ENCODE measurements around the gene SUSD2. TPM values are rescaled to one million over a fixed set of nuclear protein-coding genes. Genes with fewer than 3 reads are reported as not detected.

Gene SUSD2
- total RNA-seq, 4 donors from 2014 or later, result 5.1 to 41.4 (median 29.0) TPM

GRCh38 chr22:24144056-24144777 lies 37.1 kb upstream of the SUSD2 start:
- Histone ChIP-seq H3K4me3 (no peak overlapping the region), H3K9me3 (no peaks in the 10 kb centered on the region), H3K27me3 (no peaks in the 10 kb centered on the region), H3K36me3 (peaks cover 19% of the 10 kb centered on the region), H3K27ac (peak overlapping the region; percentile 9), H3K4me1 (peaks cover 49% of the 10 kb centered on the region)
- TF ChIP-seq POLR2A (IDR thresholded peaks at IDR 0.05) (no peak), POLR2AphosphoS5 (IDR thresholded peaks at IDR 0.05) (no peak), CTCF (IDR thresholded peaks at IDR 0.05) (no peak), EP300 (IDR thresholded peaks at IDR 0.05) (no peak)
- WGBS, result no CpG with 5 or more reads among the region's 1 CpG
- no peak for DNase-seq (ENCODE audit: low spot score in 2 of 2)

GRCh38 chr22:24144778-24145085 lies 36.6 kb upstream of the SUSD2 start:
- H3K4me1 ChIP-seq, result peaks cover 49% of the 10 kb centered on the region
- peak overlapping the region; percentile 9 for H3K27ac ChIP-seq
- 94% methylated on average over 2 of the region's 2 CpGs for WGBS
- no peaks in the 10 kb centered on the region for H3K9me3 ChIP-seq
- TF ChIP-seq POLR2A (IDR thresholded peaks at IDR 0.05) (no peak), CTCF (IDR thresholded peaks at IDR 0.05) (no peak), POLR2AphosphoS5 (IDR thresholded peaks at IDR 0.05) (no peak), EP300 (IDR thresholded peaks at IDR 0.05) (no peak)
- no peaks in the 10 kb centered on the region for H3K27me3 ChIP-seq
- DNase-seq (ENCODE audit: low spot score in 2 of 2), result no peak
- no peak overlapping the region for H3K4me3 ChIP-seq
- peaks cover 15% of the 10 kb centered on the region for H3K36me3 ChIP-seq

GRCh38 chr22:24145446-24146193 lies 35.7 kb upstream of the SUSD2 start:
- Histone ChIP-seq H3K4me1 (peaks cover 49% of the 10 kb centered on the region), H3K4me3 (no peak overlapping the region), H3K36me3 (peaks cover 8% of the 10 kb centered on the region), H3K9me3 (no peaks in the 10 kb centered on the region), H3K27me3 (no peaks in the 10 kb centered on the region), H3K27ac (peak overlapping the region; percentile 82)
- no peak for DNase-seq (ENCODE audit: low spot score in 2 of 2)
- WGBS, result 87% methylated on average over 9 of the region's 9 CpGs
- TF ChIP-seq POLR2A (IDR thresholded peaks at IDR 0.05) (no peak), CTCF (IDR thresholded peaks at IDR 0.05) (no peak), POLR2AphosphoS5 (IDR thresholded peaks at IDR 0.05) (no peak), EP300 (IDR thresholded peaks at IDR 0.05) (no peak)

- peaks cover 49% of the 10 kb centered on the region for H3K4me1 ChIP-seq
- DNase-seq (ENCODE audit: low spot score in 2 of 2), result no peak
- WGBS, result 49% methylated on average over 4 of the region's 4 CpGs
- H3K27ac ChIP-seq, result peak overlapping the region; percentile 82
- TF ChIP-seq EP300 (IDR thresholded peaks at IDR 0.05), result no peak
- no peak for TF ChIP-seq POLR2AphosphoS5 (IDR thresholded peaks at IDR 0.05)
- H3K9me3 ChIP-seq, result no peaks in the 10 kb centered on the region
- peaks cover 4% of the 10 kb centered on the region for H3K36me3 ChIP-seq
- H3K27me3 ChIP-seq, result no peaks in the 10 kb centered on the region
- no peak overlapping the region for H3K4me3 ChIP-seq
These were observed 35.1 kb upstream of the SUSD2 start for GRCh38 chr22:24146194-24146616.

- WGBS, result 45% methylated on average over 4 of the region's 4 CpGs
- TF ChIP-seq CTCF (IDR thresholded peaks at IDR 0.05) (no peak), POLR2AphosphoS5 (IDR thresholded peaks at IDR 0.05) (no peak)
These were observed 34.4 kb upstream of the SUSD2 start for GRCh38 chr22:24146791-24147353.

More at GRCh38 chr22:24146791-24147353, 34.4 kb upstream of the SUSD2 start:
- H3K4me1 ChIP-seq, result peaks cover 49% of the 10 kb centered on the region
- H3K36me3 ChIP-seq, result peaks cover 4% of the 10 kb centered on the region
- H3K4me3 ChIP-seq, result no peak overlapping the region
- H3K9me3 ChIP-seq, result no peaks in the 10 kb centered on the region
- H3K27ac ChIP-seq, result peak overlapping the region; percentile 82
- H3K27me3 ChIP-seq, result no peaks in the 10 kb centered on the region
- no peak for DNase-seq (ENCODE audit: low spot score in 2 of 2)

Data from suprapubic skin (tissue), 4 donors.